Keratinocyte (primary cell): ENCODE data around the gene TRPM6. TPM values are rescaled to one million over a fixed set of nuclear protein-coding genes. Genes with fewer than 3 reads are reported as not detected.

ENCODE experiments used
- DNase-seq: peaks from one replicate; pipeline ENCODE4 v3.0.0-alpha.2; 2011; ENCODE audit warnings: low read depth, missing footprints, low spot score
- FAIRE-seq: peaks from 2 replicates; lab custom pipeline; 2011; peaks lifted over from hg19 to GRCh38; lab: Jason Lieb, UNC
- H2AFZ ChIP-seq: 2 replicates; pipeline ENCODE4 v1.6.0; 2012; ENCODE audit warnings: low read length, control low read depth, inconsistent platforms; ENCODE audit not compliant: control insufficient read depth
- H3K27ac ChIP-seq: 2 replicates; pipeline ENCODE4 v1.5.1; 2011; ENCODE audit warnings: low read length; ENCODE audit not compliant: control insufficient read depth, insufficient read depth
- H3K27me3 ChIP-seq: 3 replicates; pipeline ENCODE4 v1.6.0; 2011; ENCODE audit warnings: low read length; ENCODE audit not compliant: control insufficient read depth, insufficient read depth; ENCODE audit errors: extremely low read depth
- H3K36me3 ChIP-seq, 2 experiments: 2 replicates in 1 of 2; 3 replicates in 1 of 2; pipeline ENCODE4 v1.5.1; 2011; ENCODE audit warnings: low read length in 2 of 2, mild to moderate bottlenecking in 1 of 2; ENCODE audit not compliant: control insufficient read depth in 2 of 2, insufficient read depth in 2 of 2; ENCODE audit errors: extremely low read depth in 1 of 2
- H3K4me1 ChIP-seq: 3 replicates; pipeline ENCODE4 v1.5.1; 2011; ENCODE audit warnings: low read length; ENCODE audit not compliant: control insufficient read depth, insufficient read depth; ENCODE audit errors: extremely low read depth
- H3K4me2 ChIP-seq: 3 replicates; pipeline ENCODE4 v1.6.0; 2011; ENCODE audit warnings: low read depth, low read length; ENCODE audit not compliant: control insufficient read depth, insufficient read depth; ENCODE audit errors: extremely low read depth
- H3K4me3 ChIP-seq, 3 experiments: fragments of 200-600 bp in 1 of 3; sonication (generic) in 1 of 3; 2 replicates in 2 of 3; 3 replicates in 1 of 3; pipeline ENCODE4 v1.5.1; 2011 to 2016; ENCODE audit warnings: low read length in 3 of 3, mild to moderate bottlenecking in 3 of 3, control low read depth in 2 of 3, inconsistent platforms in 1 of 3, low read depth in 1 of 3, mixed read lengths in 1 of 3, mixed run types in 1 of 3, moderate library complexity in 1 of 3; ENCODE audit not compliant: control insufficient read depth in 2 of 3, insufficient read depth in 2 of 3; ENCODE audit errors: extremely low read depth in 1 of 3
- H3K79me2 ChIP-seq: 2 replicates; pipeline ENCODE4 v1.6.0; 2012; ENCODE audit warnings: low read length; ENCODE audit not compliant: control insufficient read depth, insufficient read depth
- H3K9ac ChIP-seq: 3 replicates; pipeline ENCODE4 v1.6.0; 2011; ENCODE audit warnings: low read length; ENCODE audit not compliant: control insufficient read depth, insufficient read depth; ENCODE audit errors: extremely low read depth
- H3K9me1 ChIP-seq: 3 replicates; pipeline ENCODE4 v1.6.0; 2011; ENCODE audit warnings: low read length; ENCODE audit not compliant: control insufficient read depth, insufficient read depth; ENCODE audit errors: extremely low read depth
- H3K9me3 ChIP-seq: 2 replicates; pipeline ENCODE4 v1.5.1; 2012; ENCODE audit warnings: low read depth, low read length; ENCODE audit not compliant: control insufficient read depth
- H4K20me1 ChIP-seq: 3 replicates; pipeline ENCODE4 v1.6.0; 2011; ENCODE audit warnings: low read length; ENCODE audit not compliant: control insufficient read depth, insufficient read depth; ENCODE audit errors: extremely low read depth
- CTCF ChIP-seq, 3 experiments: IDR thresholded peaks in 1 of 3; conservative IDR thresholded peaks in 1 of 3; optimal IDR thresholded peaks in 1 of 3; 2 replicates in 2 of 3; 3 replicates in 1 of 3; pipeline versions ENCODE3 to v1.5.1; 2011; ENCODE audit warnings: low read length in 3 of 3, mild to moderate bottlenecking in 3 of 3, moderate library complexity in 2 of 3, control low read depth in 1 of 3, inconsistent platforms in 1 of 3; ENCODE audit not compliant: insufficient read depth in 2 of 3; ENCODE audit errors: extremely low read depth in 1 of 3
- EZH2 ChIP-seq: IDR thresholded peaks from one replicate; pipeline ENCODE4 v1.6.1; 2012; ENCODE audit warnings: inconsistent platforms, mild to moderate bottlenecking, low read length, moderate library complexity
- dilution Hi-C: fragments of 300-500 bp; cut with MboI; formaldehyde crosslinking; loops from one replicate; pipeline ENCODE4 v1.7.0; 2020; ENCODE audit warnings: low sequenced_read_pairs; ENCODE audit not compliant: extremely low pct_ligation_motif_present
- polyA plus RNA-seq, 5 experiments: library from polyadenylated mRNA; depleted of rRNA in 3 of 5; stranded (reverse) in 3 of 5; stranded (forward) in 1 of 5; unstranded in 1 of 5; fragments of >200 nt; gene quantifications; 1 replicate in 1 of 5; 2 replicates in 3 of 5; 3 replicates in 1 of 5; pipeline versions ENCODE4 v1.2.1 to v1.2.3, GENCODE V29; 2011 to 2012; ENCODE audit warnings: missing spikeins in 2 of 5, low read depth in 1 of 5, low replicate concordance in 1 of 5

Gene TRPM6
- polyA plus RNA-seq, 1 donor (not counting 4 experiments of a cell fraction or from before 2014, with no cell fraction given), result 0.18 TPM

DNA sequence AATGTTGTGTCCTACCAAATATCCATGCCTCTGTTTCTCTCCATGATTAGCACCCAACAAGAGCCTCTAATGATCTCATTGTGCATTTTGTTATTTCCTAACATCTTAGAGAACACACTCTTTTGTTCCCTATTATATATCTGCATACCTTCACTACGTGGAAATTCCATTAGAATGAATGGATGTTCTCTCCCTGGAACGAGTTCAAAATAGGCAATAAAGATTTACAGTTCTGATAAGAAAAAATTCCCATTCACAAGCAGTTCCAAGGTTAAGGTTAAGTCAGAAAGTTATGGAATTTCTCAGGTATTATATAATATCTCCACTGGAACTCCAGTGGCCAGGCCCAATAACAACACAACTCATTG lies 83.7 kb downstream of the TRPM6 start:
- Histone ChIP-seq H3K27me3 (no peaks in the 10 kb centered on the region), H3K79me2 (no peaks in the 10 kb centered on the region), H3K27ac (no peak overlapping the region), H3K36me3 (no peaks in the 10 kb centered on the region), H3K9me1 (no peaks in the 10 kb centered on the region), H3K4me2 (peak overlapping the region; percentile 7), H2AFZ (no peak overlapping the region), H3K9me3 (no peaks in the 10 kb centered on the region), H4K20me1 (no peaks in the 10 kb centered on the region), H3K4me3 (no peak overlapping the region), H3K4me1 (peaks cover 14% of the 10 kb centered on the region), H3K9ac (no peak overlapping the region)
- TF ChIP-seq EZH2, result no peak
- no peak for TF ChIP-seq CTCF (optimal IDR thresholded peaks at IDR 0.05 in 1 of 3, IDR thresholded peaks at IDR 0.05 in 1 of 3, conservative IDR thresholded peaks at IDR 0.05 in 1 of 3; ENCODE audit: extremely low read depth in 1 of 3, insufficient read depth in 2 of 3, low read length in 3 of 3)
- DNase-seq, result peak; percentile 40
- no peak for FAIRE-seq
- dilution Hi-C loops, result no loop called here

DNA sequence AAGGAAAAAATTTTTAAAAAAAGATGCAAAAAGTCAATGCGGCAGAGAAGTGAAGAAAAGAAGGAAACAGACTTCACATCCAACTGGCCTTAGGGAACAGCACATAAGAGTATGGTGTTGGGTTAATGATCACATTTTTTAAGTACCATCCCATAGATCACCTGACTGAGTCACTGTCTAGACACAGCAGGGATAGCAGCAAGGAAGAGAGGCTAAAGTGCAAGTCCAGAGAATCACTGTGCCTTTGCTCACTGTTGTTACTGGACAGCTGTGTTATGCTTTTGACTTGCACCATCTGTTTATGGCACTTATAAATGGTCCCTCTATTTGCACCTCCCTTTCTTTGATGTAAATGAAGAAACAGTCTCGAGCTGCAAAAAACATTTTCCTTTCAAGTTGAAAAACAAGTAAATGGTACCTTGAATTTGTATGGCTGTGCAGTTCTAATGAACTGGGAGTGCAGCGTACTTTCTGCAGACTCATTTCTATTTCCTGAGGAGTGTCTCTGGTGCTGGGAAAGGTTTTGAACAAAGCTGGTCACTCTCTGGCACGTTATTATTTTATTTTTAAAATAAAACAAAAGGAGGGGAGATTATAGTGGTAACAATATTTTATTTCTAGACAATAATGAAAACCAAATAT lies 84.2 kb downstream of the TRPM6 start:
- peak overlapping the region; percentile 70 for H2AFZ ChIP-seq
- TF ChIP-seq EZH2, result no peak
- TF ChIP-seq CTCF (optimal IDR thresholded peaks at IDR 0.05 in 1 of 3, IDR thresholded peaks at IDR 0.05 in 1 of 3, conservative IDR thresholded peaks at IDR 0.05 in 1 of 3; ENCODE audit: extremely low read depth in 1 of 3, insufficient read depth in 2 of 3, low read length in 3 of 3), result no peak
- no peaks in the 10 kb centered on the region for H3K27me3 ChIP-seq
- H3K9ac ChIP-seq, result no peak overlapping the region
- no peak for FAIRE-seq
- H3K27ac ChIP-seq, result peak overlapping the region; percentile 50
- H3K4me3 ChIP-seq, result no peak overlapping the region
- no peaks in the 10 kb centered on the region for H3K9me3 ChIP-seq
- DNase-seq, result no peak
- peaks cover 14% of the 10 kb centered on the region for H3K4me1 ChIP-seq
- H3K4me2 ChIP-seq, result peak overlapping the region; percentile 70
- H3K36me3 ChIP-seq, result no peaks in the 10 kb centered on the region
- no peaks in the 10 kb centered on the region for H4K20me1 ChIP-seq
- H3K79me2 ChIP-seq, result no peaks in the 10 kb centered on the region
- dilution Hi-C loops, result no loop called here
- H3K9me1 ChIP-seq, result no peaks in the 10 kb centered on the region
